NAMALWA (cell line): ENCODE measurements around the gene ZDHHC11B.
"Not testable (repeated sequence)": the region's sequence is repeated elsewhere in the genome, so short reads cannot be mapped to it uniquely, and the experiment has no call there.

ENCODE experiments used
- DNase-seq: peaks from one replicate; pipeline ENCODE4 v3.0.0-alpha.2; 2015; ENCODE audit warnings: low spot score

ZDHHC11B gene

GRCh38 chr5:785181-785705 lies 714 bp upstream of the ZDHHC11B start:
- DNase-seq = peak; percentile 8

- peak; percentile 16 for DNase-seq
These were observed 575 bp downstream of the ZDHHC11B start for GRCh38 chr5:783881-784427.

GRCh38 chr5:783049-783802 lies 1.3 kb downstream of the ZDHHC11B start:
- DNase-seq = not testable (repeated sequence)

GRCh38 chr5:782356-782755 lies 2.2 kb downstream of the ZDHHC11B start:
- not testable (repeated sequence) for DNase-seq

- not testable (repeated sequence) for DNase-seq
These were observed 4.0 kb downstream of the ZDHHC11B start for GRCh38 chr5:780571-780970.

- not testable (repeated sequence) for DNase-seq
These were observed 5.6 kb downstream of the ZDHHC11B start for GRCh38 chr5:778967-779366.

- not testable (repeated sequence) for DNase-seq
These were observed 6.1 kb downstream of the ZDHHC11B start for GRCh38 chr5:778421-778820.

GRCh38 chr5:777756-778161 lies 6.8 kb downstream of the ZDHHC11B start:
- no peak for DNase-seq

- no peak for DNase-seq
These were observed 7.4 kb downstream of the ZDHHC11B start for GRCh38 chr5:776862-777711.

- no peak for DNase-seq
These were observed 8.3 kb downstream of the ZDHHC11B start for GRCh38 chr5:775961-776861.

GRCh38 chr5:775595-775960 lies 9.0 kb downstream of the ZDHHC11B start:
- not testable (repeated sequence) for DNase-seq

GRCh38 chr5:774854-775505 lies 9.5 kb downstream of the ZDHHC11B start:
- not testable (repeated sequence) for DNase-seq

GRCh38 chr5:774304-774703 lies 10.2 kb downstream of the ZDHHC11B start:
- not testable (repeated sequence) for DNase-seq

- no peak for DNase-seq
These were observed 10.8 kb downstream of the ZDHHC11B start for GRCh38 chr5:773517-774264.

- DNase-seq = not testable (repeated sequence)
These were observed 11.6 kb downstream of the ZDHHC11B start for GRCh38 chr5:772931-773330.

GRCh38 chr5:772547-772890 lies 12.0 kb downstream of the ZDHHC11B start:
- not testable (repeated sequence) for DNase-seq

GRCh38 chr5:771841-772546 lies 12.5 kb downstream of the ZDHHC11B start:
- not testable (repeated sequence) for DNase-seq

- not testable (repeated sequence) for DNase-seq
These were observed 13.3 kb downstream of the ZDHHC11B start for GRCh38 chr5:771087-771781.

- DNase-seq = not testable (repeated sequence)
These were observed 13.9 kb downstream of the ZDHHC11B start for GRCh38 chr5:770585-770984.
